Stimulated activated CD8-positive, alpha-beta memory T cell treated with anti-CD3 and anti-CD28 coated beads, Interleukin-7, amount 100 ng/mL, for 48 hours (primary cell): ENCODE data around the gene HOXB7.

Source experiments
- DNase-seq, 2 donors: peaks; one replicate each; pipeline ENCODE4 v3.0.0-alpha.2; 2020; ENCODE audit warnings: low read depth in 1 of 2; ENCODE audit errors: extremely low read depth in 1 of 2

The HOXB7 gene

DNA sequence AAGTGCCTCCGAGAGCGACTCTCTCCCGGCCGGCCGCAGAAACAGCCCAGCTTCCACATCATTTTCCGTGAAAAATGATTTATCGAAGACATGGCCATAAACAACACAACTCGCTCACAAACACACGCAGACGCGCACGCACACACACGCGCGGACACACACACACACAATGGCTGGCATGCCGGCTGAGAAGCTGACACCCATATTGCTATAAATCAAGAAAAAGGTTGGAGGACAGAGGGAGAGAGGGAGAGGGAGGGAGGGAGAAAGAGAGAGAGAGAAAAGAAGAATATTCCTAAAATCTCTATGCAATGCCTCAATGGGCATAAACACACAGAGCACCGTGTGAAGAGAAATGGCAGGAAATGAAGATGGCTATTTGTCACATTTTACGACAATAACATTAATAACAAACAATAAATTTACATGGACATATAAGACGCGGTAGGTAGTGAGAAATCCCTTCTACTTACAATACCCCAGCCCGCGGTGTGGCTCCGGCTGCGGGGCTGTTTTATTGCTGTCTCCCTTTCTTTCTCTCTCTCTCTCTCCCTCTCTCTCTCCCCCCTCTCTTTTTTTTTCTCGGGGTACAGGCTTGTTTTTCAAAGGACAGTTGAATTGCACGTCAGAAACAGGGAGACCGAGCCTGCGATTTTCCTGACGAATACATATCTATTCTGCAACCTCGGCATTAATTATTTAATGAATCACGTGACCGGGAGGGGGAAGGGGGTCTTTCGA is 42.1 kb downstream of the HOXB7 start:
- no peak for DNase-seq

DNA sequence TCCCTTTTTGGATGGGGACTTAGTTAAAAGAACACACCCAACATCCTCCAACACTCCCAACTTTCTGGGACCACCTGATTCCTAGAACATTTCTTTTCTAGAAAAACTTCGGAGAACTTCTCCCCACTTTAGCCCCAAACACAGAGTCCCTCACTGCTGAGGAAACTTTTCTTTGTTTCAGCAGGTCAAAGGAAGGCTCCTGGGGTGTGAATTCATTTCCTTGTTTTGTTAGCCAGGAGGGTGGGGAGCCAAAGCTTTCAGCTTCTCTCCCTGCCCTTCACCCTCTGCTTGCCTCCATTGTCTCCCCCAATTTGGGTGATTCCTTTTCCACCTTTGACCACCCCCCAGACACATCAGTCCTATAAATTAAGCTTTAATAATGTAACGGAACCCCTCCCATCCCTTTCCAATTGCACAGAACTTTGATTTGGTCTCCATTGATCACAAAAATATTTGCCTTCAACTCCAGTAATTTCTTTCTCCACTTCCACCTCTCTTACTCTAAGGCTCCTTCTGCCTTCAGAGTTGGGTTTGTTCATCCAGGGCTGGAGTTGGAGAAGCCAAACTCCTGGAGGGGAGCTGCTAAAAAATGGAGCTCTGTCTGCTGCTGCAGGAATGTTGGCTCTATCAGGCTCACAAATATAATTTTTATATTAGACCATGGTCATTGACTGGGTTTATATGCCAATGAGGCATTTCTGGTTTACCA is 43.0 kb downstream of the HOXB7 start:
- no peak for DNase-seq

DNA sequence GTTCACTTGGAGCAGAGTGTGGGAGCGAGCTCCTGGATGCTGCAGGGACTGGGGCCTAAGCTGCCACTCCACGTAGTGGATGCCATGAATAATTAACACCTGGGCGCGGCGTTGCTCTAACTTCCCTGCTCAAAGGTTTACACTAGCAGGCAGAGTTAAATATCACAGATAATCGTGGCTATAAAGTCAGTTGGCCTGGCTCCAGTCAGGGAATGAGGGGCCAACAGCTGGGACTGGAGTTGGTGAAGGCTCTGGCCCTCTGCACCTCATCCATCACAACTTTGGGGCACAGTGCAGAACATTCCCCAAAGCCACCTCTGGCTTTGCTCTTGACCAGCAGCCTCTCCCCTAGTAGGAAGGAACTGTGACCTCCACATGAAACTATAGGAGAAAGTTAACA is 43.6 kb downstream of the HOXB7 start:
- DNase-seq: no peak

DNA sequence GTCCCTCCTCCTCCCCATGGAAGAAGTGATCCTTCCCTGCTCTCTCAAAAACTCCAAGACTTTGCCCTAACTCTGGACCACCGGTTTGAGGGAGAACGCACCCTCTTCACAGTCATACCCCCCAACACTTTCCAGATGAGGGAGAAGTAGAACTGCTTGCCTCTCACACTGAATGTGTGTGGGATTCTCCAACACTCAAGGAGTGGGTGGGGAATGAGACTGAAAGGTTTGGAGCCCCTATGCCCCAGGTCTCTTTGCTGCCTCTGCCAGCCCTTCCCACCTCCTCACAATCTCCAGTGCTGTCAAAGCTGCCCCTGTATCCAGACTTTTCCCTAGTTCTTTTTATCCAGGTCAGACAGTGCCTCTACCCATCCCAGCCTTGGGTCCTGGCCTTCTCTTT is 44.1 kb downstream of the HOXB7 start:
- DNase-seq: no peak

DNA sequence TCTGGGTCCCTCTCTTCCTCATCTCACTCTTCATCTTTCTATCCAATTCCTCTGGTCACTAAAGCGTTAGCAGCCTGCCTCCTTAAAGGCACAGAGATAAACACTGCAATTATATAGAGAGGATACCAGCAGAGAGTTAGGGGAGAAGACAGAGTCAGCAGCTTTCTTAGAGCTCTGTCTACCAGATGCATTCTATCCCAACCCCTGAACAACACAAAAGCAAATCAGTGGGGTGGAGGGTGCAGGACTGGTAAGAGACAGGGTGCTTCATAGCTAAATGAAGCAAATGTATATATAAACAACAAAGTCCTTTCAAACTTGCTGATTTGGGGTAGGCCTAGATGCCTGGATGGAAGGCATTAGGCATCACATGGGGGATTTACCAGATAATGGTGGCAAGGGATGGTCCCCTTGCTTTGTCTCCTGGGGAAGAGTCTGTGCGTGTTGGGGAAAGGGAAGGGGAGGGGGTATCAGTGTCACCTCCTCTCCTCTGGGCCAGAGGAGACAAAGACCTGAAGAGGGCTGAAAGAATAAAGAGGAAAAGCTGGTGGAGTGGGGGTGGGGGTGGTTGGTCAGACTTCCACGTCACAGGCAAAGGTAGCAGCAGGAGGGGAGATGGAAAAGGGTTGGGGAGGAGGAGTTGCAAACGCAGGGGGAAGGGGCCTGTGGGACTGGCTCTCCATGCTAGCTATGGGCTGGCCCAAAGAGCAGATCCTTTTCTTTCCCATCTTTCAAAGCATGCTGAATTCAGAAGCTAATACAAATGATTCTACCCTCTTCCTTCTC is 44.7 kb downstream of the HOXB7 start:
- no peak for DNase-seq

DNA sequence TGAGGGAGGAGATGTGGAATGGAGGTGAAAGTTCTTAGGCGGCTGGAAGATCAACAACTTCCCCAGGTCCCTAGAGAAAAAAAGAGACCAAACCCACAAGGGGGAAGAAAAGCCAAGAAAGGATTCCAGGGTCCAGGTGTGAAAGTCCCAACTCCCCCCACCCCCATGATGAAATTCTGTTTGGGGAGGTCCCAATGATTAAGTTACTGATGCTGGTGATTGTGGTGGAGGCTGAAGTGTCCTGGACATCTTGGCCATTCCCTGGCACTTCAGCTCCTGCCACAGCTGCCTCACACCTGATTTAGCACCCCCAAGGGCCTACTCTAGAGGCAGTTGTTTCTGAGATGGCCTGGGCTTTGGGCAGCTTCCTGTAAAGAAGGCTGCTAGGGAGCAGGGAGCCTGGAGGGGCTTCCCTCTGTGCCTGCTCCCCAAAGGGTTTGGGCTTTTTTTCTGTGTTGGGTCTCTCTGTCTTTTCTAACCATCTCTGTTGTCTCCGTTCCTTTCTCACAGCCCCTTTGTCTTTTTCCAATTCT is 45.7 kb downstream of the HOXB7 start:
- DNase-seq: no peak

DNA sequence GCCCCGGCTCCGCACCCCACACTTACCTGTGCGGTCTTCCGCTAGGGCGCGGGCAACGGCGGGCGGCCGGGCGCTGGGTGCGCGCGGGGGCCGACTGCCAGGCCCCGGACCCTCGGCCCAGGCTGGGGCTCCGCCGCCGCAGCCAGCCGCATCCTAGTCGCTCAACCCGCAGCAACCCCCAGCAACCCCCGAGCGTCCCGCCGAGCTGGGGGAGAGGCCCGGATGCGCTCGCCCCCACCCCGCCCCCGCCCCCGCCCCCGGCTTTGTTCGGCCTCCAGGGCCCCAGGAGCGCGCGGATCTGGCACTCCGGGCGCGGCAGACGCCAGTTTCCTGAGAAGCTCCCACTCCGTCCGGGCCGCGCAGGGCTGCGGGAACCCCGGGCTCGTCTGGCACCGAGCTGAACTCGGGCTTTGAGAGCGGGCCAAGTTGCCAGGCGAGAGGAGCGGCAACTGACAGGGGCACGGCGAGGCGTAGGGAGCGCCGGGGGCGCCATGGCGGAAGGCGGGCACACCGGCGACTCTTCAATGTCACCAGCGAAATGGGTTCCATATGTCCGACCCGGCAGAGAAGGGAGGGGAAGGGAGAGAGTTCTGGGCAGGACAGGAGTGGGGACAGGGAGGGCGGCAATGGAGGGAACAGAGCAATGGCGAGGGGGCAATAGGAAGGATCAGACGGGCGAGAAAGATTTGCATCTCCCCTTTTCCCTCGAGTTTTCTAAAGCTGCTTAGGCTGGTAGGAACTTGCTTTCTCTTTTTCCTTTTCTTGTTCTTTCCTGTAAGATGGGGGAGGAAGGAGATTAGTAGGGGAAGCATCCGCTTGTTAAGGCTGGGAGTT is 46.4 kb downstream of the HOXB7 start:
- no peak for DNase-seq

DNA sequence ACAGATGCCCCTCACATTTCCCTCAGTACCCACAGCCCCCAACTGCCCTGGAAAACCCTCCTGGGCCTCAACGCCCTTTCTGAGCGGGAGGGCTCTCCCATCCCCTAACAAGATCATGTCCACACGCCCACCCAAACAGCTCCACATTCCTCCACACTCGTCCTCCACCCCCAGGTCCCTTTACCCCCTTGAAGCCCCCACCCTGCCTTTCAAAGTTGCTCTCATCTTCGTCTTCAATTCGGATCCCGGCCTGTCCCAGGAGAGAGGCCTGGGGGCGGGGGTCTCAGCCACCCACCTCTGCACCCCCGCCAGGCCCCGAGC is 47.0 kb downstream of the HOXB7 start:
- DNase-seq: no peak

DNA sequence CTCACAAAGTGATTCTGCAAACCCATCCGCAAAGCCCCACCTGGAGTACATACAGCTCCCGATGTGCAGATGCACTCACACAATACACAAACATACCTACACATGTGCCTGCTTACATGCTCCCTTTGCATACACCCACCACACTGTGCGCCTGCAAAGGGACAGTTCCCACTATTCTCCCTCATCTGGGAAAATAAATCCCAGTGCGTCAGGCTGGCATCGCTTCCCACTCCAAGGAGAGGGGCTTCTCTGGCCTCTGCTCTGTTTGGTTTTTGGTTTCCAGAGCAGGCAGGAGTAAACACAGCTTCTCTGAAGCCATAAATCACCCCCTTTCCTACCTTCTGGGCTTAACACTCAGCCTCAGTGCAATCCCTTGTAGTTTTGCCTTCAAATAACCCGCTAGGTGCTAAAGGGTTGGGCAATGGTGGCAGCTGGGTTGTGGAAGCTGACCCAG is 47.4 kb downstream of the HOXB7 start:
- no peak for DNase-seq

DNA sequence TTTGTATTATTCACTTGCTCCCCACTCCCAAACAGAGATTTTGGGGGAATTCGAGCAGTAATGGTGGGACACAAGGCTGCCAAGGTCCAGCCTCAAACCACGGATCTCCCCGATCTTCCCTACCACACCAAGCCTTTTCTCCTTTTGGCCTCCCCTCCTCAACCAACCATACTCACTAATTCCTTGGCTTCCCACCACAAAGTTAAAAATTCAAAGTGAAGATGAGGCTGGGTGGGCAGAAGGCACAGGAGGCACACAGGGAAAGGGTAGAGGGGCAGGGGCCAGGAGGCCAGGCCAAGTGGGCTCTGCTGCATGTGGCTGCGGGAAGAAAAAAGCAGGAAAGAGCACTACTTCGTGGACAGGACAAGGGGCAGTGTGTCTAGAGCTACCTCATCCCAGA is 47.9 kb downstream of the HOXB7 start:
- no peak for DNase-seq

DNA sequence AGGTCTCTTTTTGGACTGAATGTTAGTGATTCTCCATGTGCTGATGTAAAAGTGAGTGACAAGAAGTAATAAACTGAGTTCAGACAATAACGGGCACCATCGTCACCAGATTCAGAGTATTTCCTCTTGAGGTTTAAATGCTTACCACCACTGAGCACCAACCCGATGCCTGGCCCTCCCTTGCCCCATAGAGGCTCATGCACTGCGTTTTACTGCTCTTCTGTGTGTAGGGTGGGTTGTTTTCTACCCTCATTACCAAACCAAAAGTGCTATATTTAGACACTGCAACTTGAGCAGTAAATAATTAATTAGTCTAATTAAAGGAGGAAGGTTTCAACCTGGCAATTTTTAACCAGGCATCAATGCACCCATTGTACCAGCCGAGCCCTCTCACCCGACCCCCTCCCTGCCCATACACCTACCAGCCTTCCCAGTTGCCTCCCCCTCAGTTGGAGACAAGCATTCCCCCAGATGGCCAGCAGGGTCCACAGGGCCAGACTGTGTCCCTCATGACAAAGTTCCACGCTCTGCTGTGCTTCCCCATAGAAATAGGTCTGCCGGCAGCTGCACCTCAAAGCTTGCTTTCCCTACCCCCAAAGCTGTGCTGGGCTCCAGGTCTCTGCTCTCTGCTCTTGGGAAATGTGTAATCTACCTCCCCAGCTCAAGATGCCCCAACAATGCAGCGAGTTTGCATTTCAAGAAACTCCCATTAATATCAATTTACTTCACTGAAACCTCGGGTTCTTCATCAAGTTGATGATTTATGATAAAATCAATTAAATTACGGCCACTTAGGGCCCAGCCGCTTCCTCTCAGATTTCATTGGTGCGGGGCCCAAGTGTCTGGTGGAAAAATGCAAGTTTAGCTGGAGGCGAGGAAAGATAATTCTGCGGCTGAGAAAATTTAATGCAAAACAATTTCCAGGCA is 48.7 kb downstream of the HOXB7 start:
- no peak for DNase-seq

DNA sequence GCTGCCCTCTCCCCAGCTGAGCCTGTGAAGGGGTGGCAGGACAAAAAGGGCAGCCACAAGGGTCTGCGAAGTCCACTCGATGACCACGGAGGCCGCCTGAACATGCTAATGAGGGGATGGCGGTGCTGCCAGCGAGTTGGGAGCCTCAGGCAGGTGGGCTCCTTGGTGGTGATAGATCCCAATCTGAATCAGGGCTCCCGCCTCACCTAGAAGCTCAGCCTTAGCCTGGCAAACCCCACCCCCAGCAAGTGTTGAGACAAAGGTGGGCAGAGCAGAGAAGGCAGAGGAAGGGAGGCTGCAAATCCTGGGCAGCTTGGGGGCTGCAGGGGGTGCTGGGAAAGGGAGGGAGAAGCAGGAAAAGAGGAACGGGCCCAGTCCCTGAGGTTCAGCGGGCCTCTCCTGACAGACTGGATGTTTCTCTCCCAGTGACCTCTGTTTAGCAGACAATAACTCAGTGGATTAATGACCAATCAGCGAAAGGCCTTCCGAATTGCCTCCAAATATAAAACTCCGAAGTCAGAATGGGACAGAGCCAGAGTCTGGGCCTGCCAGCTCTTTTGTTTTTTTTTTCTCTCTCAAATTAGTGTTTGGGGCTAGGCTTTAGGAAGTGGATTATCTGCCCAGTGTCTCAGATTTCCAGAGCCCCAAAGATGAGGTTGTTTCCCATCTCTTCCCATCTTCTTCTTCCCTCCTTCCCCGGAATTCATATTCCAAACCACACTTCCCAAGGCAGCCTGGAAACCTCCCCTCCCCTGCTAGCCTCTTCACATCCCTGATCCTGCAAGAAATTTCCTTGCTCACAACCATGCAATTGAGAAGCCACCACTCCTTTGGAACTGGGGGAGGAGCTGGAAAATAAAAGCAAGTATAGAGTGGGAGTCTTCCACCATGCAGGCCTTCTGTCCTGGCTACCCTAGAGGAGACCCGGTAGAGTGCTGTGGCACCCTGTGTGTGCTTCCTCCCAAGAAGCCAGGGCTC is 50.7 kb downstream of the HOXB7 start:
- no peak for DNase-seq

DNA sequence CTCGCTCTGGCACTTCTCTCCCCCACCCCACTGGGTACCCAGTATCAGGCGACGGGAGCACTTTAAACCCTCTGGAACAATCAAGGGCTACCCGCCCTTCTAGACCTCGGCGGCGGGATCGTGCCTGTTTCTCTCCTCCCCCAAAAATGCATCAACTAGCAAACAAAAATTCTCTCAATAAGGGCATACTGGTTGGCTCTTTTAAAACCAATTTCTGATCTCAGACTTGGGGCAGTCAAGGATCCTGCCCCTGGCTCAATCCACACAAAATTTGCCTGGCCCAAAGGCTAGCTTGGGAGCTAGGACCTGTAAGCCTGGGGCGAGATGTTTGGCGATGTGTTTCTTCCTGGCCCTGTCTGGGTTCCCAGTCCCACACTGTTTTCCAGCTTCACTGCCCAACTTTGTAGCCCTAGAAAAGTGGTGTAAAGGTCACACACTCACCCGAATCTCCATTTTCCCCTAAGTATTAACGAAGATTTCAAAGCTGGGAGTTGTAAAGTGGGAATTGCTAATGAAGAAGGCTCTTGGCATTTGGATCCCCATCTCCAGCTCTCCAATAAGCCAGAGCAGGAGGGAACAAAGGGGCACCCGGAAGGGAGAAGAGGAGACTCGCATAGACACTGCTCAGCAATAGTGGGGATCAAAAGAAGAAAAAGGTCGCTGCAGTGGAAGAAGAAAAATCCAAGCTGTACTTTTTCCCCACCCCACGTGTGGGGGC is 51.5 kb downstream of the HOXB7 start:
- DNase-seq: no peak

DNA sequence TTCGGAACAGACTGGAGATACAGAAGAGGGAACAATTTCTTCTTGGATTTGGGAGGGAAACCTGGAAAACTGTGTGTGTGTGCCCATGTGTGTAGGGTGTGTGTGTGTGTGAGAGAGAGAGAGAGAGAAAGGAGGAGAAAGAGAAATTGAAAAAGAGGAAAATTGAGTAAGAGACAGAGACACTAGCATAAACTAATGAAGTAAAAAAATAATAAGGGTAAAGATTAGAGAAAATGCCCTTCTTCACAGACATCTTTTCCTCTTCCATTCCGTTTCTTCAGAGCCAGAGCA is 52.0 kb downstream of the HOXB7 start:
- no peak for DNase-seq

DNA sequence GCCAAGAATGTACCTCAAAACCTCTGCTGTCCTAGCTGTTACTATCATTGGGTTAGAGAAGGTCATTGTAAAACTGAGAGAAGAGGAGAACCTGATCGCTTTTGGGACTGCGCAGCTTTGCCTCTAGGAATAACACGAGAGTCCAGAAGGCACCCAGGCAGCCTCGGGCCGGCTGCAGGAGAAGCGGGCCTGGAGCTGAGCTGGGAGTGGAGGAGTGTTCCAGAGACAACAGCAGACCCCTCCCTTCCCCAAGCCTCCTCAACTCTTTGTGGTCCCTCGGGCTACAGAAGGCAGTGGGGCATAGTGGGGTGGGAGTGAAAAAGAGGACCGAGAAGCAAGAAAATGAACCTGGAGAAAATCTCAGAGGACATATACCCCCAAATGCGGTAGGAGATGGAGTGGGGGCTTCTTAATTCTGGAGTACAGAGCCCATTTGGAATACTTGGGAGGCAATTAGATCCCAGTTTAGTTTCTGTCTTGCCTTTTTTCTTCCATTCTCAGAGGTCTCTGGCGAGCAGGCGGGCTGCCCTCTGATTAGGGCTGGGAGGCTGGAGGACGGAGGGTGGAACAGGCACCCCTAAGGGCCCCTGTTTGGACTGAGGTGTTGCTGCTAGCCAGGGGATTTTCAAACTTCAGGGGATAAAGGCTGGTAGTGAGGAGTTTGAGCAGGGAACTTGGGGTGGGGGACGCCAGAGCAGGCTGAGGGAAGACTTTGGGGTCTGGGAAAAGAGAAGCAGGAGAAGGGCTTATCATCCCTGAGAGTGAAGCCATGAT is 52.6 kb downstream of the HOXB7 start:
- no peak for DNase-seq
